Tibial artery (tissue), 4 donors: Measurements from ENCODE around the gene ATP5PO.

Experiments
- DNase-seq, 2 donors: peaks; one replicate each; pipeline ENCODE4 v3.0.0-alpha.2; 2019
- H3K27ac ChIP-seq, 2 donors: fragments of 200-600 bp; sonication (generic) in 1 of 2; 1 replicate in 1 of 2; 2 replicates in 1 of 2; pipeline ENCODE4 v1.5.1; 2018 to 2019; ENCODE audit warnings: mild to moderate bottlenecking in 1 of 2
- H3K27me3 ChIP-seq, 2 donors: fragments of 200-600 bp; sonication (generic) in 1 of 2; one replicate each; pipeline versions ENCODE4 v1.5.1 to v1.6.0; 2016 to 2019
- H3K36me3 ChIP-seq, 3 donors: fragments of 200-600 bp; sonication (generic) in 2 of 3; one replicate each; pipeline ENCODE4 v1.5.1; 2016 to 2019; ENCODE audit warnings: mild to moderate bottlenecking in 2 of 3
- H3K4me1 ChIP-seq, 4 donors: fragments of 200-600 bp; sonication (generic) in 2 of 4; 1 replicate in 3 of 4; 2 replicates in 1 of 4; pipeline ENCODE4 v1.5.1; 2016 to 2019
- H3K4me3 ChIP-seq, 2 donors: fragments of 200-600 bp; sonication (generic) in 1 of 2; 1 replicate in 1 of 2; 2 replicates in 1 of 2; pipeline ENCODE4 v1.5.1; 2018 to 2019; ENCODE audit warnings: mild to moderate bottlenecking in 2 of 2
- H3K9me3 ChIP-seq, 3 donors: fragments of 200-600 bp; sonication (generic) in 1 of 3; one replicate each; pipeline ENCODE4 v1.5.1; 2016 to 2019
- CTCF ChIP-seq, 2 experiments: fragments of 200-600 bp in 1 of 2; fragments of 450-650 bp in 1 of 2; IDR thresholded peaks; one replicate each; pipeline ENCODE4 v1.5.1; 2017 to 2019; ENCODE audit warnings: antibody characterized with exemption in 2 of 2, mild to moderate bottlenecking in 1 of 2, moderate library complexity in 1 of 2
- intact Hi-C: fragments of 100-400 bp; cut with DNase I; formaldehyde crosslinking; loops from one replicate; pipeline ENCODE4 v1.15.0; 2023; ENCODE audit warnings: low total_unique reads

ATP5PO gene

GRCh38 chr21:33902349-33902748, 13.3 kb downstream of the ATP5PO start:
- no peak overlapping the region for H3K4me3 ChIP-seq
- H3K27ac ChIP-seq, result peak overlapping the region in 1 of 2 donors; percentile 16
- H3K4me1 ChIP-seq, result peaks cover 0 to 11% (median 4%) of the 10 kb centered on the region in 4 donors
- no peak for DNase-seq
- intact Hi-C loops, result no loop called here
- H3K36me3 ChIP-seq, result peaks cover 40 to 54% (median 46%) of the 10 kb centered on the region in 3 donors
- no peak for TF ChIP-seq CTCF (IDR thresholded peaks at IDR 0.05)
- H3K9me3 ChIP-seq, result no peaks in the 10 kb centered on the region
- no peaks in the 10 kb centered on the region for H3K27me3 ChIP-seq

GRCh38 chr21:33901412-33902288, 14.0 kb downstream of the ATP5PO start:
- peaks cover 33 to 47% (median 39%) of the 10 kb centered on the region in 3 donors for H3K36me3 ChIP-seq
- intact Hi-C loops, result no loop called here

GRCh38 chr21:33899199-33899598, 16.4 kb downstream of the ATP5PO start:
- H3K9me3 ChIP-seq, result no peaks in the 10 kb centered on the region
- peak overlapping the region; percentile 57 to 63 for H3K27ac ChIP-seq
- peaks cover 10 to 22% (median 16%) of the 10 kb centered on the region in 3 donors for H3K36me3 ChIP-seq
- intact Hi-C loops, result loop anchor here (10.0 kb wide), 1 partner anchor 254 kb away; the partner anchor contains the start of genes CRYZL1 and ITSN1
- TF ChIP-seq CTCF (IDR thresholded peaks at IDR 0.05), result no peak
- H3K4me3 ChIP-seq, result no peak overlapping the region
- H3K4me1 ChIP-seq, result peaks cover 0 to 20% (median 9%) of the 10 kb centered on the region in 4 donors
- no peaks in the 10 kb centered on the region for H3K27me3 ChIP-seq
- DNase-seq, result no peak

More at GRCh38 chr21:33901412-33902288, 14.0 kb downstream of the ATP5PO start:
- peak; percentile 42 to 44 for TF ChIP-seq CTCF (IDR thresholded peaks at IDR 0.05)
- H3K27ac ChIP-seq, result peak overlapping the region in 1 of 2 donors; percentile 16
- DNase-seq, result peak; percentile 31 to 72
- no peaks in the 10 kb centered on the region for H3K27me3 ChIP-seq
- no peaks in the 10 kb centered on the region for H3K9me3 ChIP-seq
- H3K4me3 ChIP-seq, result no peak overlapping the region
- H3K4me1 ChIP-seq, result peaks cover 0 to 11% (median 4%) of the 10 kb centered on the region in 4 donors

- TF ChIP-seq CTCF (IDR thresholded peaks at IDR 0.05), result no peak
- H3K4me1 ChIP-seq, result peaks cover 0 to 25% (median 9%) of the 10 kb centered on the region in 4 donors
- intact Hi-C loops, result loop anchor here (10.0 kb wide), 1 partner anchor 254 kb away; the partner anchor contains the start of genes CRYZL1 and ITSN1
- H3K27ac ChIP-seq, result peak overlapping the region; percentile 57 to 63
- peaks cover 5 to 17% (median 12%) of the 10 kb centered on the region in 3 donors for H3K36me3 ChIP-seq
- DNase-seq, result no peak
- H3K9me3 ChIP-seq, result no peaks in the 10 kb centered on the region
- H3K27me3 ChIP-seq, result no peaks in the 10 kb centered on the region
- H3K4me3 ChIP-seq, result no peak overlapping the region
These were observed 17.0 kb downstream of the ATP5PO start for GRCh38 chr21:33898586-33898985.

- H3K4me1 ChIP-seq, result peaks cover 0 to 25% (median 9%) of the 10 kb centered on the region in 4 donors
- no peak overlapping the region for H3K27ac ChIP-seq
- no peaks in the 10 kb centered on the region for H3K27me3 ChIP-seq
- no peak for DNase-seq
- no peak overlapping the region for H3K4me3 ChIP-seq
- peaks cover under 1 to 9% (median 6%) of the 10 kb centered on the region in 3 donors for H3K36me3 ChIP-seq
- H3K9me3 ChIP-seq, result no peaks in the 10 kb centered on the region
- no peak for TF ChIP-seq CTCF (IDR thresholded peaks at IDR 0.05)
- intact Hi-C loops, result loop anchor here (10.0 kb wide), 1 partner anchor 253 kb away; the partner anchor contains the start of genes CRYZL1 and ITSN1
These were observed 17.9 kb downstream of the ATP5PO start for GRCh38 chr21:33897739-33898138.
